ENCODE data around the gene POLR2L.

- TF ChIP-seq, protein P1, sequence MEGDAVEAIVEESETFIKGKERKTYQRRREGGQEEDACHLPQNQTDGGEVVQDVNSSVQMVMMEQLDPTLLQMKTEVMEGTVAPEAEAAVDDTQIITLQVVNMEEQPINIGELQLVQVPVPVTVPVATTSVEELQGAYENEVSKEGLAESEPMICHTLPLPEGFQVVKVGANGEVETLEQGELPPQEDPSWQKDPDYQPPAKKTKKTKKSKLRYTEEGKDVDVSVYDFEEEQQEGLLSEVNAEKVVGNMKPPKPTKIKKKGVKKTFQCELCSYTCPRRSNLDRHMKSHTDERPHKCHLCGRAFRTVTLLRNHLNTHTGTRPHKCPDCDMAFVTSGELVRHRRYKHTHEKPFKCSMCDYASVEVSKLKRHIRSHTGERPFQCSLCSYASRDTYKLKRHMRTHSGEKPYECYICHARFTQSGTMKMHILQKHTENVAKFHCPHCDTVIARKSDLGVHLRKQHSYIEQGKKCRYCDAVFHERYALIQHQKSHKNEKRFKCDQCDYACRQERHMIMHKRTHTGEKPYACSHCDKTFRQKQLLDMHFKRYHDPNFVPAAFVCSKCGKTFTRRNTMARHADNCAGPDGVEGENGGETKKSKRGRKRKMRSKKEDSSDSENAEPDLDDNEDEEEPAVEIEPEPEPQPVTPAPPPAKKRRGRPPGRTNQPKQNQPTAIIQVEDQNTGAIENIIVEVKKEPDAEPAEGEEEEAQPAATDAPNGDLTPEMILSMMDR (IDR thresholded peaks at IDR 0.05; ENCODE audit: low read depth, low read length, poor library complexity, severe bottlenecking), result no peak
- TF ChIP-seq EZH2phosphoT487 (IDR thresholded peaks at IDR 0.05; ENCODE audit: borderline replicate concordance, low read length), result no peak
Observed at GRCh38 chr11:866481-866880, 24.2 kb upstream of the POLR2L start.

Measured in DOHH2 (cell line).